SIG-M5 (cell line): ENCODE measurements around the gene PNLIPRP1.

Source experiments
- DNase-seq: peaks from one replicate; lab custom pipeline; 2025; lab: John Stamatoyannopoulos, UW

Gene PNLIPRP1

DNA sequence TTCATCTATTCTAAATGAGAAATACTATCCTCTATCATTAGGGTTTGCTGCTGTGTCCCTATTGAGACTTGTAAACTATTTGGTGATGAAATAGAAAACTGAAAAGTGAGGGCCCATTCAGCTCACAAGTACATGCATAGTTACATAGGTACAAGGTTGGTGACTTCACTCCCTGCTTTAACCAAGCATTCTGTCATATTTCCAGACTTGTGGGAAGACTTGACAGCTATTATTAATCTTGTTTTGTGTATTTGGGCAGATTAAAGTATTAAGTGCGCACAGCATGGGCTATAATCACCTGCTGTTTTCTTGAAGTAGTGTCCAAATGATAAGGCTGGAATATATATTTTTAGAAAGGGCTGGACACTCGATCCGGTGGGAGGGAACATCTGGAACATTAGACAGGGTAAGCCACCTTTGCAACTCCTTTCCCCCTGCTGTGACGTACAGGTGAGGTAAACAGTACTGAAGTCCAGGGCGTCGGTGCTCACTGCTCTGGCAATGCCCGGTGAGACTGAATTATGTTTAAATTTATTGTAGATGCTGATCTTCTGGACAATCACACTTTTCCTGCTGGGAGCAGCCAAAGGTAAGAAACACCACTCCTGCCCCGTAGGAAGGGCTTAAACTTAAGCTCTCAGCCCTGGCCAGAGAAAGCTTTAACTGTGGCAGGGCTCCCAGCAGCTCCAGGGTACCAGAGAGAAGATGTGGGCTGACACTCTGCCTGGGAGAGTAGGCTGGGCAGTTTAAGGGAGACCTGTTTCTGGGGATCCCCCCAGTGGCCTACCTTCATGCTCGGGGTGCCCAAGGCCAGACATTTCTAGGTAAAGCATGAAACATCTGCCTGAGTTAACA lies at the start of gene PNLIPRP1:
Gene PNLIPRP1 (plus strand): TSS at position 370 of the 855 bp plus-strand sequence. CDS start 171 bp downstream, at position 541.
- no peak for DNase-seq

DNA sequence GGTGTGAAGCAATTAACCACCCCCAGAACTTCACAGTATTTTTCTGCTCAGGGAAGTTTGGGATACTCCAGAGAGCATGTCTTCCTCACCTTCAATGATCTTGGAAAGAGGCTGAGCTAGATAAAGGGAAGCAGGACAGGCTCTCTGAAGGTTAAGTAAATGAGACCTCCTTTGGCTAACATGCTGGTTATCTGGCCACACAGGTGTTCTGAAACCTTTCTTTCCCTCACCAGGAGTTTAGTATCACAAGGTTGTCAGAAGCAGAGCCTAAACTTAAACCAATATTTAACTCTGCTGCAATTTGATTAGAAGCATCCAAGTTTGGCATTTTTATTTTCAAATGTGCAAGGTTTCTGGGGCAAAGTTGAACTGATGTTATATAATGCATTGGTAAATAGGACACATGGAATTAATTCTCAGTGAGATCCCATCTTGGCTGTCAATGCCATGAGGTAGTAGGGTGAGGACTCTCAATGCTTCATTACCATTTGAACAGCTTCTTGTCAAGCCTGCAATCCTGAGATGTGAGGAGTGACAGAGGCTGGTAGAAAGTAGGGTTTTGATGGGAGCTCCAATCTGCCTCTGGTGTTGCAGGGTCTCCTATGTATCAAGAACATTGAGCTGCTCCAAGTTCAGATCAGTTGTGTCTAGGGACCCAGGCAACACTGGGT lies 48.6 kb upstream of the PNLIPRP1 start:
- DNase-seq, result no peak

DNA sequence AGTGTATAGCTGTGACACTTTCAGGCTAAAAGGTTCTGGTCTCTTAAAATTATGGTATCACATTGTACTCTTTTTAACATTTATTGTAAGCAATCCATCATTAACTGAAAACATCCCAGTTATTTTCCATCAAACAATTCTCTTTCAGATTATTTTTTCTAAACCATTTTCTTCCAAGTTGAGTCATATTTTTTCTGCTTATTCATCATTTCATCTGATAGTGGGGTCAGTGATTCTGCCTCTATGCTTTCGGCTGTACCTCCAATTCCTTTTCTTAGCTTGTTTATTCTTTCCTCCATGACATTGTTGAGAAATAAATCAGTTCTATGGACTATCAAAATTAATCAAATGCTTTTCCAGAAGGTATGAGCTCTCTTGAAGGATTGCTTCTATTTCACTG lies 45.6 kb upstream of the PNLIPRP1 start:
- DNase-seq, result no peak

DNA sequence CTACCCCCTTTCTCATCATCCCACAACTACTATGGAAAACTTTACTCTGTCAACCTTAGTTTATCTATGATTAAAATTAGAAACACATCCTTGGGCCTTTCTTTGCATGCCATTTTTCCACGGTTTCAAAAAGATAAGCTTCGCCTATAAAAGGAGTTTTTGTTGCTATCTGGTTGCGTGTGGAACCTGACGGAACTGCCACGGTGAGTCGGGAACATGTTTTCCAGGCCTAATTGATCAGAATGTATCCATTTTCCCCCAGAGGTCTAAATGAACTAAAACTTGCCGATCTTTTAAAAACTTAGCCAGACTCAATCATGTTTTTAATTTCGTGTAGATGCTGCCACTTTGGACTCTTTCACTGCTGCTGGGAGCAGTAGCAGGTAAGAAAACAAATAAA lies 45.0 kb upstream of the PNLIPRP1 start, which contains the start of gene PNLIP:
Gene PNLIP (plus strand): TSS at position 176 of the 400 bp plus-strand sequence. CDS start 162 bp downstream, at position 338.
- no peak for DNase-seq

DNA sequence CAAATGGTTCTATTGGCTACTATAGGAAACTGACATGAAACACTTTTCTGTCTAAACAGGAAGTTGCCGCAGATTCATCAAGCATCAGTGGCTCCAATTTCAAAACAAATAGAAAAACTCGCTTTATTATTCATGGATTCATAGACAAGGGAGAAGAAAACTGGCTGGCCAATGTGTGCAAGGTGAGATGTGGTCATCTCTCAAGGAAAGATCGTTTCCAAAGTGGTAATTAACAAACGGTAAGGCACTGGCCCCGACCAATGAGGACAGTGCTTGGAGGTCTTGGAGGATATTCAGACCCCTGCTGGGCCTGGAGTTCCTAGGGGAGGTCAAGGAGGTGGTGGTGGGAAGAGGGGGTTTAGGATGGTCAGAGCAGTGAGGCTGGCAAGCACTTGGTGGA lies 42.5 kb upstream of the PNLIPRP1 start:
- no peak for DNase-seq

DNA sequence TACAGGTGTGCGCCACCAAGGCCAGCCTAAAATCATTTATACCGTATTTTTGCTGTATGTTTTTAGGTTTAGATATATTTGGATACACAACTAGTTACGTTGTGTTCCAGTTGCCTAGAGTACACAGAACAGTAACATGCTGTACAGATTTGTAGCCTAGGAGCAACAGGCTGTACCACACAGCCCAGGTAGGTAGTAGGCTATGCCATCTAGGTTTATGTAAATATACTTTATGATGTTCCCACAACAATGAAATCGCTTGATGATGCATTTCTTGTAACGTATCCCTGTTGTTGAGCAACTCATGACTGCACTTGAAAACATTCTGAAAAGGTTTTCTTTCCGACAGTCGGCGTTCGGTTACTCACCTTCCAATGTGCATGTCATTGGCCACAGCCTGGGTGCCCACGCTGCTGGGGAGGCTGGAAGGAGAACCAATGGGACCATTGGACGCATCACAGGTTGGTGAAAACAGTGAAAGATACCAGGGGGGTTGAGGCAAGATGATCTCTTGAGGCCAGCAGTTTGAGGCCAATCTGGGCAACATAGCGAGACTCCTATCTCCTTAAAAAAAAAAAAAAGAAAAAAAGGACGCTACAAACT lies 37.3 kb upstream of the PNLIPRP1 start:
- no peak for DNase-seq

DNA sequence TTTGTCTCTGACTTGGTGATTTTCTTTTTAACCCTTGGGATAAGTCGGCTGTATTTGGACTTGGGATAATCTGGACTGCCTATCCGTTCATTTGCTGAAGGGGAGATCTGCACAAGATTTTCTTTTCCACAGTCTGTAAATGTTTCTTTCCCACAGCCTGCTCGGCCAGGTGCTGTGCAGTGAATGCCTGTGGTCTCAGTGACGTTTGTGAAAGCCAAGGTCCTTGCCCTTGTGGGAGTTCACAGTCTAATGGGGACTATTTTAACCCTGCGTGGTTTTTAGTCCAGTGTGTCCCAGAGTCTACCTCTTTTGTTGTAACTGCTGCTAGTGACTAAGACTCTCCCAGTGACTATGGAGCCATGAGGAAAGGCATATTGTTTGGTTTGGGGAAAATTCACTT lies 36.1 kb upstream of the PNLIPRP1 start:
- DNase-seq, result no peak

DNA sequence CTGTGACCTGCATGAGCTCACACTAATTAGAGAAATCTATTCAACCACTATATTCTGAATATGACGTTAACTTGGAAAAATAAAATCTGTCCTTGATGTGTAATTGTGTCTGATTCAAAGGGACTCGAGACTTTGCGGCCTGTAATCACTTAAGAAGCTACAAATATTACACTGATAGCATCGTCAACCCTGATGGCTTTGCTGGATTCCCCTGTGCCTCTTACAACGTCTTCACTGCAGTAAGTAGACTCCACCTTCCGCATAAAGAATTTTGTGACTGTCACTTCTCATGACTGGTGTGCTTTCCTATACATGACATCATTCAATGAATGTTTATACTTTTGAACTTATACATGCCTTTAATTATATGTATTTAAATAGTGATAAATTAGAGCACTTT lies 34.9 kb upstream of the PNLIPRP1 start:
- DNase-seq, result no peak

DNA sequence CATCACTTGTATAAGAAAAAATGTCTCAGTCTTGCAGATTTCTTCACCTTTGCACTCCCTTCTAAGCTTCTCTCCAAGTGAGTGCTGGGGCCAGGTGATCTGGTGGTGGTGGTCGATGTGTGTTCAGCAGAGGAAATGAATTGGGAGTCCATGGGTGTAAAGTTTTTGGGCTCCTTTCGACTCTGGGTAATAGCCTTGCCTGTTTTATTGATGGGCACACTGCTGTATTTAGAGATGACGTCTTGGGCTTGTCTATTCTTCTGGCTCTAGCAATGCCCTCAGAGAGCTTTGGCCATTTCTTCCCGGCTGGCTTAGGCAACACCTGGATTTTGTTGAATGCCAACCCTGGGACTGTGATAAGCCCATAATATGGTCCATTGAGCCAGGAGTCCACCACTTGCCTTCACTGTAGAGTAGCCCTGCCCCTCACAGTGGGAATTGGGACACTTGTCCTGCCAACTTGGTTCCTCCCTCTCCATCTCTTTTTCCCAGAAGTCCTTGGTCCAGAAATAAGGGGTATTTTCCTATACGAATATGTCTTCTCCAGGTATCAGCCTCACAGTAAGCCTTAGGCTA lies 33.4 kb upstream of the PNLIPRP1 start:
- no peak for DNase-seq

DNA sequence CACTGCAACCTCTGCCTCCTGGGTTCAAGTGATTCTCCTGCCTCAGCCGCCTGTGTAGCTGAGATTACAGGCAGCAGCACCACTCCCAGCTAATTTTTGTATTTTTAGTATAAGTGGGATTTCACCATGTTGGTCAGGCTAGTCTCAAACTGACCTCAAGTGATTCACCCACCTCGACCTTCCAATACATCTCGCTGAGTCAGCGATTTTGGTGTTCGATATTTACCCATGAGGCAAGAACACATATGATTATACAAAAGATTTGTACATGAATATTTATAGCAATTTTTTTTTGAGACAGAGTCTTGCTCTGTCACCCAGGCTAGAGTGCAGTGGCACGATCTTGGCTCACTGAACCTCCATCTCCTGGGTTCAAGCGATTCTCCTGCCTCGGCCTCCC lies 25.2 kb upstream of the PNLIPRP1 start:
- no peak for DNase-seq

DNA sequence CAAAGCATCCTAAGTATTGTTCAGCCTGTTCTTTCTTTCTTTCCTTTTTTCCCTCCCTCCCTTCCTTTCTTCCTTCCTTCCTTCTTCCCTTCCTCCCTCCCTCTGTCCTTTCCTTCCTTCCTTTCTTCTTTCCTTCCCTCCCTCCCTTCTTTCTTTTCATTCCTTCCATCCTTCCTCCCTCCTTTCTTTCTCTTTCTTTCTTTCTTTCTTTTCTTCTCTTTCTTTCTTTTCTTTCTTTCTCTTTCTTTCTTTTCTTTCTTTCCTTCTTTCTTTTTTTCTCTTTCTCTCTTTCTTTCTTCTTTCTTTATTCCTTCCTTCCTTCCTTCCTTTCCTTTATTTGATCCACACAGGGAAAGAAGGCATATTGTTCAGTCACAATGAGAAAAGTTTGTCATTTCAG lies 23.8 kb upstream of the PNLIPRP1 start:
- no peak for DNase-seq

DNA sequence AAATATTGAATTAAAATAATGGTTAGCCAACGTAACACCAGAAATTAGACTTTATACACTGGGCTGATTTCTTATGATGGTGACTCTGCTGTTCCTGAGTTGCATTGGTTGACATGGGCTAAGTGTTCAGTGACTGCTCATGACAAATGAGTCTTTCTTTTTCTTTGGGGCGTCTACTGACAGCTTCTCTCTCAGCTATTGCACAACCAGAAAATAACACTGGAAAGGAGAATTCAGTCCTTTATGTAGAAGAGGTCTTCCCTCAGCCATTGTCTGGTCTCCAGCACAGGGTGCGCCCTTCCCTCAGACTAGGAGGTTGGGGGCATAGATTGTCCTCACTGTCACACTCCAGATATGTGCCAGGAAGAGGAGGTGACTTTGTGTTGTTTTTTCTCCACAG lies 23.4 kb upstream of the PNLIPRP1 start:
- DNase-seq, result no peak

DNA sequence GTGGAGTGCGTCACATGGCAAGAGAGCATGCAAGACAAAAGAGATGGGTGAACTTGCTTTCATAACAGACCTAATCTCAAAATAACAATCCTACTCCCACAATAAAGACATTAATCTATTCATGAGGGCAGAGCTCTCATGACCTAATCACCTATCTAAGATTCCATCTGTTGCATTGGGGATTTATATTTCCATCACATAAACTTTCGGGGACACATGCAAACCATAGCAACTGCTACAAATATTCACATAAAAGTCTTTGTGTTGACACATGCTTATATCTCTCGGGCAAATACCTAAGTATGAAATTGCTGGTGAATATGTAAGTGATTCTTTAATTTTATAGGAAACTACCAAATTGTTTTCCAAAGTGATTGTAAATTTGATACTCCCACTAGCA lies 16.0 kb upstream of the PNLIPRP1 start:
- no peak for DNase-seq

DNA sequence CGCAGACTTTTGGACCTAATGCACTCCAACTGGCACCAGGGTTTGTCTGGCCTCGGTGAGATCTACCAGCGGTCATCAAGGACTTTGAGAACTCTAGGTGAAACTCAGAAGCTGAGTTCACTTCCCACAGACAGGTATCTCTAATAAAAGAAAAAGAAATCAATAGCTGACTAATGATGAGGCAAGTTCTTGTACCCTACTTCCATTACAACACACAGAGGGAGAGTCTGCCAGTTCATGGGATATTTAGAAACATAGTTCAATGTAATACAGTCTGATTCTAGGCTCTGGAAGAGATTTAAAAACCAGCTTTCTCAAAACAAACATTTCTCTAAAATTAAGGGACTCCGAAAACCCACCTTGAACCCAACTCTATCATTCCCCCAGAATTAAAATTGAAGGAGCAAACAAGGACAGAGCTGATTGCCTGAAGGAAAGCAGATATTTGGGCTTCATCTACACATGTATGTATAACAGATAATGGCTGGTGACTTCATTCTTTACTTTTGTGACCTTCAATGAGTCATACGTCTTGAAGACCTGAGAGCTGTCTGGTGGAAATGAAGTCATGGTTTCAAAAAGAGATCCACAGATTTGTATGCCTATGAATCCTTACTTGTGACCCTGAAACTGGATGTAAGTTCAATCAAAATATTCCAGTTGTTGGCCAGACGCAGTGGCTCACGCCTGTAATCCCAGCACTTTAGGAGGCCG lies 2.7 kb upstream of the PNLIPRP1 start:
- no peak for DNase-seq

DNA sequence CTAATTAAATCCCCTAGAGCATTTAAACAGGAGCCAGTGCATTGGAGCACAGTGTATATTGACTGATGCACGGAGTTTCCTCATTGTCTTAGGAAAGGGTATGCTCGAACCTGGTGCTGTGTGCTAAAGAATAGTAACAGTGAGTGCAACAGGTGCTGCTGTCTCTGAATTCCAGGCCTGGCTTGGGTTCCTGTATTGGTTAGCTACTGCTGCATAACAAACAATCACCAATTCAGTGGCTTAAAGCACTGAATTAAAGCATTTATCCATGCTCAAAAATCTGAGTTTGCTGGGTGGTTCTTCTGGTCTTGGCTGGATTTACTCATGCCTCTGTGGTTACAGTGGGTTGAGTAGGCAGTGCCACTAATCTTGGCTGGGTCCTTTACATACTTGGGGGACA lies 1.8 kb upstream of the PNLIPRP1 start:
- DNase-seq, result no peak

DNA sequence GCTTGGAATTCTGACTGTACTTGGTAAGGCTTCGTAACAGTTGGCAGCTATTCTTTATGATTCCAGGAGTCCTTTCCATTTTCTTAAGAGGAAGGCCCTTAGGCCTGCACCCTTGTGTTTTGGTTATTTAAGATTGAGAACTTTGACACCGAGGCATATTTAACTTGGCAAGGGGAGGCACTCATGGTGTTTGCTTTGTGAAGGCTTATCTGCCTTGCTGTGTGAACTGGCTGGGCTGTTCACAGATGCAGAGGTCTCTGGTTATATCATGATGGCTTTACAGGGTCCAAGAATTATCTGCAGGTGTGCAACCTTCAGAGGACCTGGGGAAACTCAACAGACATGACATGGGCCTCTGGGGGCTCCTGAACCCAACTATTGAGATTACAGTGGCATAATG lies 833 bp upstream of the PNLIPRP1 start:
- DNase-seq, result no peak

DNA sequence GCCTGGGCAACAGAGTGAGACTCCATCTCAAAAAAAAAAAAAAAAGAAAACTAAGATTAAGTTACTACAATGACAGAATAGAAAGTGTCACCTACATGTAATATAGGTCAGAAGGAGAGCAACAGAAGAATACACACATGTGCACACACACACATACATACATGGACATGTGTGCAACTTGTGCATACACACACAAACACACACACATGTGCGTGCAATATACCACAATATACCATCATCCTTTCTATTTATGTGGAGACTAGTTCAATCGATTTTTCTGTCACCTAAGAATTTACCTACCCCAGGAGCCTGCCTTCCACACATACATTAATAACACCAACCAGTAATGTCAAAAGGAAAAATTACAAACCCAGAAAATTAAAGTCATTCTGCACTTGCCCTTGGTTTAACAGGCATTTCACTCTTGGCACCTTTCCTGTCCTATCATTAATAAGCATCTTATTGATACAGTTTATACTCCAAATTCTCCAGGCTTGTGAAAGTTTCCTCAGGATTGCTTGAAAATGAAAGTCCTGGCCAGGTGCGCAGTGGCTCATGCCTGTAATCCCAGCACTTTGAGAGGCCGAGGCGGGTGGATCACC lies 2.5 kb downstream of the PNLIPRP1 start:
- no peak for DNase-seq

DNA sequence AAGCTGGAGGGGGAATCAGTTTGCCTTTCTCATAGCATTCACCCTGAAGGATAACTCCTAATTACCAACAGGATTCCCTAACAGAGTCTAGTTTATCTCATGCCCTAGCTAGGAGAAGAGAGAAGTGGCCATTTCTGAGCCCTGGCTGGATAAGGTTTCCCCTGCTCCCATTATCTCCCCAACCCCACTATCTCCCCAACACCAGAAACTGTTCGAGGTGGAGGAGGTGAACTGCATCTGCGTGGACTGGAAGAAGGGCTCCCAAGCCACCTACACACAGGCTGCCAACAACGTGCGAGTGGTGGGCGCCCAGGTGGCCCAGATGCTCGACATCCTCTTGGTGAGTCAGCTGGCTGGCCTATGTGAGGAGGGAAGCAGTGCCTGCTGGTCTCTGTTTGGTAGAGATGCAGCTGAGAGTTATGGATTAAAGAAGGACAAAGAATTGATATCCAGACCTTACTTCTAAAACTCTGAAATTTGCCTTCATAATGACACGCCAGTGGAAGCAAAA lies 3.8 kb downstream of the PNLIPRP1 start:
- DNase-seq, result no peak

DNA sequence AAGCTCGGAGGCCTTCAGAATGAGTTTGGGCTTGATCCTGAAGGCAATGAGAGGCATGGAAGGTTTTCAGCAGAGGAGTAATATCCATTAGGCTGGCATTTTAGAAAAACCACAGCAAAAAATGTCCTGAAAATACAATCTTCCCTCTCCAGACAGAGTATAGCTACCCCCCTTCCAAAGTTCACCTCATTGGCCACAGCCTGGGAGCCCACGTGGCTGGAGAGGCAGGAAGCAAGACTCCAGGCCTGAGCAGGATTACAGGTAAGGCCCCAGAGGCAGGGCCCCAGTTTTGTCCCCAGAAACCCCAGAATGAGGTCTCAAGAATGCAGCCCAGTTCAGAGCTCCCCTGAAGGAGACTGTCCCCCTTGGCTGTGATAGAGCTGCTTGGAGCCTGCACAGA lies 5.3 kb downstream of the PNLIPRP1 start:
- no peak for DNase-seq

DNA sequence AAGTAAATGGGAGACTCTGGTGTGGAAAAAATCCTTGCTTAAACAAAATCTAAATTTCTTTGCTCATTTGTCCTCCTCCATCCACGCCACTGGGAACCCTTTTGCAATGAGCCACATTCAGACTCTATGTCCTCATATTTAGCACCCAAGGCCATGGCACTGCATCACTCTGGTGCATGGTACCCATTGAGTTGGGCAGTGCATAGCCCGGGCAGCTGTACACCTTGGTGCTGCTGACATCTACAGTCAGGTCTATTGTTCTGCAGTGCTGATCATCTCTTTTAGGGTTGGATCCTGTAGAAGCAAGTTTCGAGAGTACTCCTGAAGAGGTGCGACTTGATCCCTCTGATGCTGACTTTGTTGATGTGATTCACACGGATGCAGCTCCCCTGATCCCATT lies 6.8 kb downstream of the PNLIPRP1 start:
- DNase-seq, result no peak

DNA sequence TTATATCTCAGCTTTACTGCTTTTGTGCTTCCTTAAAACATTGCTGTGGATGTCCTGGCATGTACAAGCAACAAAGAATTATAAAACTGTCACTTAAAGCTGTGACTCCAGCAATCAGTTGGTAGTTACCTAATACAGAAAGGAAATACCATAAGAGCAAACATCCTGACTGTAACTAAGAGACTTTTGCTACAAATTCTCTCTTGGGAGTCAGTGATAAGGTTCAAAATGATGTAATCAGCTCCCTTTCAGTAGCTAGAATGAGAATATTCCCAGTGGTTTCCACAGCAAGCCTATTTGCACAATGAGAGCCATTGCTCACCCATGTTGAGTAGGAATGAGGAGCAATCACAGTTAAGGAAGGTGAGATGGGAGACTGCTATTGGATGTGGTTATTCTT lies 7.6 kb downstream of the PNLIPRP1 start:
- no peak for DNase-seq
